OCI-LY1 (cell line): ENCODE data around the gene ETV1.

Experiments
- H2AFZ ChIP-seq: fragments of 200-600 bp; sonication (generic), shearing (Covaris generic); 2 replicates; pipeline ENCODE4 v1.6.0; 2014; ENCODE audit warnings: antibody characterized with exemption, mild to moderate bottlenecking, low read length
- H3F3A ChIP-seq: fragments of 200-600 bp; sonication (generic), shearing (Covaris generic); 2 replicates; pipeline ENCODE4 v1.6.0; 2014; ENCODE audit warnings: mild to moderate bottlenecking, antibody characterized with exemption, low read length, moderate library complexity; ENCODE audit not compliant: insufficient read depth
- H3K27ac ChIP-seq: fragments of 200-600 bp; sonication (generic); 2 replicates; pipeline ENCODE4 v1.5.1; 2014; ENCODE audit warnings: low read length, mixed run types, mild to moderate bottlenecking, low read depth; ENCODE audit not compliant: poor library complexity, severe bottlenecking
- H3K27me3 ChIP-seq: fragments of 200-600 bp; sonication (generic); 2 replicates; pipeline ENCODE4 v1.6.0; 2014; ENCODE audit warnings: antibody characterized with exemption, mild to moderate bottlenecking, low read length, moderate library complexity; ENCODE audit not compliant: insufficient read depth
- H3K36me3 ChIP-seq: fragments of 200-600 bp; sonication (generic); 2 replicates; pipeline ENCODE4 v1.6.1; 2014; ENCODE audit warnings: mild to moderate bottlenecking, antibody characterized with exemption, low read length, moderate library complexity, mixed read lengths; ENCODE audit not compliant: insufficient read depth
- H3K4me1 ChIP-seq: fragments of 200-600 bp; sonication (generic); 2 replicates; pipeline ENCODE4 v1.5.1; 2014; ENCODE audit warnings: mild to moderate bottlenecking, low read length, moderate library complexity; ENCODE audit not compliant: insufficient read depth, severe bottlenecking
- H3K4me2 ChIP-seq: fragments of 200-600 bp; sonication (generic), shearing (Covaris generic); 2 replicates; pipeline ENCODE4 v1.6.1; 2014; ENCODE audit warnings: low read length
- H3K4me3 ChIP-seq: fragments of 200-600 bp; sonication (generic); 2 replicates; pipeline ENCODE4 v1.5.1; 2014; ENCODE audit warnings: low read length, low read depth, mild to moderate bottlenecking, mixed read lengths; ENCODE audit not compliant: poor library complexity, severe bottlenecking
- H3K79me2 ChIP-seq: fragments of 200-600 bp; shearing (Covaris generic); 2 replicates; pipeline ENCODE4 v1.6.1; 2016; ENCODE audit warnings: mixed run types, low read length, mixed read lengths; ENCODE audit not compliant: insufficient read depth
- H3K9ac ChIP-seq: fragments of 200-600 bp; sonication (generic), shearing (Covaris generic); 2 replicates; pipeline ENCODE4 v1.6.1; 2014; ENCODE audit warnings: mild to moderate bottlenecking, low read length, mixed read lengths
- H3K9me2 ChIP-seq: fragments of 200-600 bp; sonication (generic), shearing (Covaris generic); 2 replicates; pipeline ENCODE4 v1.6.1; 2014; ENCODE audit warnings: low read depth, mild to moderate bottlenecking, low read length, mixed read lengths
- H3K9me3 ChIP-seq: fragments of 200-600 bp; shearing (Covaris generic); 2 replicates; pipeline ENCODE4 v1.6.1; 2014; ENCODE audit warnings: low read length, mixed read lengths
- H4K20me1 ChIP-seq: fragments of 200-600 bp; sonication (generic), shearing (Covaris generic); 2 replicates; pipeline ENCODE4 v1.6.0; 2016; ENCODE audit warnings: mild to moderate bottlenecking, low read length; ENCODE audit not compliant: insufficient read depth
- CTCF ChIP-seq: fragments of 200-600 bp; sonication (generic), shearing (Covaris generic); IDR thresholded peaks from 2 replicates; pipeline ENCODE4 v1.5.1; 2017; ENCODE audit warnings: mild to moderate bottlenecking, antibody characterized with exemption, low read length, moderate library complexity, mixed read lengths
- EZH2 ChIP-seq: fragments of 200-600 bp; sonication (generic), shearing (Covaris generic); IDR thresholded peaks from 2 replicates; pipeline ENCODE4 v1.8.0; 2017; ENCODE audit warnings: borderline replicate concordance, mixed run types, mild to moderate bottlenecking, antibody characterized with exemption, low read length, moderate library complexity, mixed read lengths

Gene ETV1

DNA sequence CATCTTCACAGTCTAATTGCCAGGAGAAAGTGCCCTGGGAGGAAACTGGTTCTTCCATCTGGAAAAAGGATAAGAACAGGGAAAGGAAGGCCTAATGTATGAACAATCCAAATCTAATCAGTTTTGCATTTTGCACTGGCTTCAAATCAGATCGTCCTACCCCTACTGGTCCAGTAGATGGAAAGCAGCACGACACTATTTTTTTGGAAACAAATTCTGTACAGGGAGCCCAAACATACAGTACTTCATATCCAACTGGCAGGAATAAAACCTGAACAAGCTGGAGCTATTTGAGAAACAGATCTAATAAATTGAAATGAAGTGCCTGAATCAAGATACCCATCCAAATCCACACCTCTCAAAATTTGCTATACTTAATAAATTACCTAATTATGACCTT, 36.5 kb downstream of the ETV1 start:
- no peak for TF ChIP-seq EZH2
- TF ChIP-seq CTCF: no peak
- H3K79me2 ChIP-seq: no peaks in the 10 kb centered on the region
- no peak overlapping the region for H3K4me2 ChIP-seq

GRCh38 chr7:13949939-13950338, 39.5 kb downstream of the ETV1 start:
- no peaks in the 10 kb centered on the region for H3K27me3 ChIP-seq
- H4K20me1 ChIP-seq: no peaks in the 10 kb centered on the region
- peak overlapping the region; percentile 90 for H3K27ac ChIP-seq
- no peak overlapping the region for H3K4me3 ChIP-seq
- H3K9me3 ChIP-seq: no peaks in the 10 kb centered on the region
- H3K9ac ChIP-seq: no peak overlapping the region
- H3F3A ChIP-seq: no peaks in the 10 kb centered on the region
- no peaks in the 10 kb centered on the region for H3K36me3 ChIP-seq
- H3K79me2 ChIP-seq: no peaks in the 10 kb centered on the region
- peak overlapping the region; percentile 10; the same call in 1 of the 2 replicates for H2AFZ ChIP-seq
- no peaks in the 10 kb centered on the region for H3K9me2 ChIP-seq
- H3K4me1 ChIP-seq: peaks cover 91% of the 10 kb centered on the region
- no peak overlapping the region for H3K4me2 ChIP-seq
- no peak for TF ChIP-seq CTCF

More for the DNA sequence above, 36.5 kb downstream of the ETV1 start:
- Histone ChIP-seq H3K4me1 (peaks cover 71% of the 10 kb centered on the region), H2AFZ (no peak overlapping the region; the same call in 1 of the 2 replicates), H3K9me3 (no peaks in the 10 kb centered on the region), H3K9ac (no peak overlapping the region), H3K4me3 (no peak overlapping the region), H4K20me1 (no peaks in the 10 kb centered on the region), H3K9me2 (no peaks in the 10 kb centered on the region), H3K36me3 (no peaks in the 10 kb centered on the region), H3K27ac (no peak overlapping the region), H3F3A (no peaks in the 10 kb centered on the region), H3K27me3 (no peaks in the 10 kb centered on the region)

DNA sequence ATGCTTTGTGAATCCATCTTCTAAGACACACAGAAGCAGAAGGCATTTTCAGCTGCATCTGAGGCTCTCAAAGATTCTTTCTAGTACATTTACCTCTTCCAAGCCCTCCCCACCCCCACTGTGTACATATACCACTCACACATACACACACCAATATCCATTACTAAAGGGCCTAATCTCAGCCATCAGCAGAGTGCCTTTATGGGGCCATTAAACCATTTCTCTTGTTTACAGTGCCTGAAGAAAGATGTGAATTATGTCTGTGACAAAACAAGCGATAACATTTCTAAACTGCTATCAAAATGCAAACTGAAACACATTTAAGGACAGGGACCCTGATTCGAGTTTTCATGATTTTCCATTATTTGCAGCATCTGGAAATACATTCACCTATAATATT, 40.0 kb downstream of the ETV1 start:
- no peaks in the 10 kb centered on the region for H4K20me1 ChIP-seq
- no peak for TF ChIP-seq CTCF
- TF ChIP-seq EZH2: no peak

More for the DNA sequence above, 40.0 kb downstream of the ETV1 start:
- H3K4me1 ChIP-seq: peaks cover 91% of the 10 kb centered on the region
- peak overlapping the region; percentile 63; the same call in 1 of the 2 replicates for H3K4me2 ChIP-seq
- no peaks in the 10 kb centered on the region for H3K9me2 ChIP-seq
- peak overlapping the region; percentile 90 for H3K27ac ChIP-seq
- no peak overlapping the region for H3K4me3 ChIP-seq
- H3K9ac ChIP-seq: no peak overlapping the region
- H3K79me2 ChIP-seq: no peaks in the 10 kb centered on the region
- no peaks in the 10 kb centered on the region for H3F3A ChIP-seq
- no peaks in the 10 kb centered on the region for H3K27me3 ChIP-seq
- no peaks in the 10 kb centered on the region for H3K36me3 ChIP-seq
- peak overlapping the region; percentile 10; the same call in 1 of the 2 replicates for H2AFZ ChIP-seq
- no peaks in the 10 kb centered on the region for H3K9me3 ChIP-seq
